Fibroblast of skin of scalp (primary cell): Measurements from ENCODE around the gene CCDC196. TPM values are rescaled to one million over a fixed set of nuclear protein-coding genes. Genes with fewer than 3 reads are reported as not detected.

Source experiments
- DNase-seq: peaks from one replicate; pipeline ENCODE4 v3.0.0-alpha.2; 2013
- polyA plus RNA-seq, 2 experiments: library from polyadenylated mRNA; unstranded; fragments of 120-200 nt; gene quantifications; one replicate each; pipeline ENCODE4 v1.2.1, GENCODE V29; 2013; ENCODE audit not compliant: insufficient read length in 2 of 2

The CCDC196 gene
- not detected for polyA plus RNA-seq (2013, experiment 1 of 2; ENCODE audit: insufficient read length)
- polyA plus RNA-seq (2013, experiment 2 of 2; ENCODE audit: insufficient read length): not detected

GRCh38 chr14:66485910-66486421 is at the start of gene CCDC196:
CCDC196 (plus strand) TSS chr14:66486371; CDS start chr14:66486503, 132 bp downstream.
- DNase-seq: no peak

- no peak for DNase-seq
Measured at GRCh38 chr14:66440801-66441200, 45.4 kb upstream of the CCDC196 start.

- no peak for DNase-seq
Measured at GRCh38 chr14:66442953-66443571, 43.1 kb upstream of the CCDC196 start.

- DNase-seq: no peak
Measured at GRCh38 chr14:66443785-66444184, 42.4 kb upstream of the CCDC196 start.

GRCh38 chr14:66444271-66444927 is 41.8 kb upstream of the CCDC196 start:
- no peak for DNase-seq

- no peak for DNase-seq
Measured at GRCh38 chr14:66445936-66446335, 40.2 kb upstream of the CCDC196 start.

GRCh38 chr14:66453469-66453868 is 32.7 kb upstream of the CCDC196 start:
- DNase-seq: no peak

- no peak for DNase-seq
Measured at GRCh38 chr14:66459603-66460002, 26.6 kb upstream of the CCDC196 start.

- no peak for DNase-seq
Measured at GRCh38 chr14:66464261-66464660, 21.9 kb upstream of the CCDC196 start.

GRCh38 chr14:66468778-66469367 is 17.3 kb upstream of the CCDC196 start:
- DNase-seq: no peak

- DNase-seq: no peak
Measured at GRCh38 chr14:66471584-66471983, 14.6 kb upstream of the CCDC196 start.

GRCh38 chr14:66472251-66472650 is 13.9 kb upstream of the CCDC196 start:
- no peak for DNase-seq

GRCh38 chr14:66473223-66473622 is 12.9 kb upstream of the CCDC196 start:
- no peak for DNase-seq

GRCh38 chr14:66476964-66477363 is 9.2 kb upstream of the CCDC196 start:
- DNase-seq: peak; percentile 48

- DNase-seq: no peak
Measured at GRCh38 chr14:66477567-66477966, 8.6 kb upstream of the CCDC196 start.

- DNase-seq: no peak
Measured at GRCh38 chr14:66482873-66483272, 3.3 kb upstream of the CCDC196 start.

- DNase-seq: no peak
Measured at GRCh38 chr14:66483322-66483721, 2.8 kb upstream of the CCDC196 start.

- DNase-seq: no peak
Measured at GRCh38 chr14:66485029-66485428, 1.1 kb upstream of the CCDC196 start.

- no peak for DNase-seq
Measured at GRCh38 chr14:66487164-66487563, 993 bp downstream of the CCDC196 start.

- DNase-seq: no peak
Measured at GRCh38 chr14:66490143-66491111, 4.3 kb downstream of the CCDC196 start.

- DNase-seq: no peak
Measured at GRCh38 chr14:66493750-66494149, 7.6 kb downstream of the CCDC196 start.
